CD14-positive monocyte (primary cell): ENCODE data around the gene MIGA2. TPM values are rescaled to one million over a fixed set of nuclear protein-coding genes. Genes with fewer than 3 reads are reported as not detected.

Experiments
- DNase-seq, 3 donors: peaks; one replicate each; pipeline ENCODE4 v3.0.0-alpha.2; 2011 to 2022
- H2AFZ ChIP-seq: 2 replicates; pipeline ENCODE4 v1.6.0; 2012; ENCODE audit warnings: mild to moderate bottlenecking, low read depth, low read length, inconsistent platforms; ENCODE audit not compliant: insufficient read depth, poor library complexity, severe bottlenecking
- H3K27ac ChIP-seq, 2 donors: 1 replicate in 1 of 2; 2 replicates in 1 of 2; pipeline ENCODE4 v1.5.1; 2012 to 2013; ENCODE audit warnings: low read length in 2 of 2, control low read depth in 1 of 2, inconsistent platforms in 1 of 2, low read depth in 1 of 2, mild to moderate bottlenecking in 1 of 2
- H3K27me3 ChIP-seq, 2 donors: one replicate each; pipeline versions ENCODE4 v1.6.0 to v1.6.1; 2011 to 2013; ENCODE audit warnings: low read length in 2 of 2; ENCODE audit not compliant: control insufficient read depth in 2 of 2, insufficient read depth in 2 of 2
- H3K36me3 ChIP-seq, 2 donors: replicated peaks in 1 of 2; 1 replicate in 1 of 2; 2 replicates in 1 of 2; pipeline versions ENCODE4 v1.5.1 to v1.6.1; 2012 to 2013; ENCODE audit warnings: low read length in 2 of 2, control low read depth in 1 of 2, inconsistent platforms in 1 of 2, mild to moderate bottlenecking in 1 of 2; ENCODE audit not compliant: insufficient read depth in 2 of 2, control insufficient read depth in 1 of 2
- H3K4me1 ChIP-seq, 2 donors: 1 replicate in 1 of 2; 2 replicates in 1 of 2; pipeline versions ENCODE4 v1.5.1 to v1.6.1; 2012 to 2013; ENCODE audit warnings: low read length in 2 of 2, control low read depth in 1 of 2, inconsistent platforms in 1 of 2, mild to moderate bottlenecking in 1 of 2, moderate library complexity in 1 of 2; ENCODE audit not compliant: insufficient read depth in 2 of 2, control insufficient read depth in 1 of 2
- H3K4me2 ChIP-seq: replicated peaks from 2 replicates; pipeline ENCODE3; 2012; ENCODE audit warnings: low read length, moderate library complexity, mild to moderate bottlenecking; ENCODE audit not compliant: poor library complexity, severe bottlenecking; ENCODE audit errors: extremely low read depth
- H3K4me3 ChIP-seq, 3 experiments: fragments of 200-600 bp in 1 of 3; sonication (generic) in 1 of 3; replicated peaks in 1 of 3; 1 replicate in 2 of 3; 2 replicates in 1 of 3; pipeline ENCODE4 v1.5.1; 2011 to 2013; ENCODE audit warnings: low read length in 3 of 3, mild to moderate bottlenecking in 3 of 3, control low read depth in 2 of 3, low read depth in 2 of 3, inconsistent platforms in 1 of 3, moderate library complexity in 1 of 3
- H3K79me2 ChIP-seq: 2 replicates; pipeline ENCODE4 v1.6.0; 2012; ENCODE audit warnings: mild to moderate bottlenecking, control low read depth, inconsistent platforms, low read length, moderate library complexity; ENCODE audit not compliant: insufficient read depth
- H3K9ac ChIP-seq: 2 replicates; pipeline ENCODE4 v1.6.0; 2017; ENCODE audit warnings: low read length, mild to moderate bottlenecking; ENCODE audit not compliant: insufficient read depth, poor library complexity, severe bottlenecking
- H3K9me3 ChIP-seq, 2 donors: replicated peaks in 1 of 2; 1 replicate in 1 of 2; 2 replicates in 1 of 2; pipeline versions ENCODE4 v1.5.1 to v1.6.1; 2012 to 2013; ENCODE audit warnings: low read length in 2 of 2, control low read depth in 1 of 2; ENCODE audit not compliant: control insufficient read depth in 1 of 2, insufficient read depth in 1 of 2
- H4K20me1 ChIP-seq: 2 replicates; pipeline ENCODE4 v1.6.0; 2012; ENCODE audit warnings: mild to moderate bottlenecking, low read length, control low read depth, moderate library complexity; ENCODE audit not compliant: insufficient read depth
- H3K27ac Mint-ChIP-seq, 7 donors: one replicate each; pipeline ENCODE4 v1.8.0; 2020; ENCODE audit warnings: mild to moderate bottlenecking in 7 of 7, mixed read lengths in 7 of 7, moderate library complexity in 6 of 7, inconsistent platforms in 2 of 7
- H3K27me3 Mint-ChIP-seq, 3 donors: one replicate each; pipeline ENCODE4 v1.8.0; 2021 to 2022; ENCODE audit warnings: low read depth in 3 of 3, mild to moderate bottlenecking in 3 of 3, mixed read lengths in 3 of 3, moderate library complexity in 3 of 3, inconsistent platforms in 1 of 3
- H3K36me3 Mint-ChIP-seq, 2 donors: one replicate each; pipeline ENCODE4 v1.8.0; 2020; ENCODE audit warnings: mixed read lengths in 2 of 2, inconsistent platforms in 1 of 2, mild to moderate bottlenecking in 1 of 2
- H3K4me1 Mint-ChIP-seq: one replicate; pipeline ENCODE4 v1.8.0; 2020; ENCODE audit warnings: mild to moderate bottlenecking, mixed read lengths
- H3K4me3 Mint-ChIP-seq, 2 donors: one replicate each; pipeline ENCODE4 v1.8.0; 2020; ENCODE audit warnings: mild to moderate bottlenecking in 2 of 2, mixed read lengths in 2 of 2, moderate library complexity in 1 of 2
- H3K9me3 Mint-ChIP-seq, 7 donors: one replicate each; pipeline ENCODE4 v1.8.0; 2020 to 2022; ENCODE audit warnings: mixed read lengths in 7 of 7, mild to moderate bottlenecking in 6 of 7, moderate library complexity in 6 of 7, inconsistent platforms in 2 of 7
- WGBS: methylation state at CpG from one replicate; pipeline ENCODE4 v1.1.5; 2013; ENCODE audit warnings: missing lambda C conversion rate; ENCODE audit not compliant: insufficient coverage; 5-methylcytosine and 5-hydroxymethylcytosine counted together
- intact Hi-C, 2 donors: fragments of 100-400 bp; cut with micrococcal nuclease; formaldehyde crosslinking; loops; one replicate each; pipeline versions ENCODE4 v1.15.0 to v1.15.1; 2023
- polyA plus RNA-seq, 3 donors: library from polyadenylated mRNA; depleted of rRNA in 1 of 3; unstranded in 2 of 3; stranded (reverse) in 1 of 3; fragments of 300-500 nt in 2 of 3; fragments of >200 nt in 1 of 3; fragmentation: Illumina TruSeq in 2 of 3; gene quantifications; 1 replicate in 2 of 3; 2 replicates in 1 of 3; pipeline ENCODE4 v1.2.3, GENCODE V29; 2012 to 2021
- TF ChIP-seq, protein P1 (sequence below): fragments of 200-600 bp; IDR thresholded peaks from one replicate; pipeline ENCODE4 v1.8.0; 2022; ENCODE audit warnings: antibody characterized with exemption, mild to moderate bottlenecking

Gene MIGA2
- polyA plus RNA-seq, 3 donors = 1.9 to 45.4 (median 5.9) TPM

DNA sequence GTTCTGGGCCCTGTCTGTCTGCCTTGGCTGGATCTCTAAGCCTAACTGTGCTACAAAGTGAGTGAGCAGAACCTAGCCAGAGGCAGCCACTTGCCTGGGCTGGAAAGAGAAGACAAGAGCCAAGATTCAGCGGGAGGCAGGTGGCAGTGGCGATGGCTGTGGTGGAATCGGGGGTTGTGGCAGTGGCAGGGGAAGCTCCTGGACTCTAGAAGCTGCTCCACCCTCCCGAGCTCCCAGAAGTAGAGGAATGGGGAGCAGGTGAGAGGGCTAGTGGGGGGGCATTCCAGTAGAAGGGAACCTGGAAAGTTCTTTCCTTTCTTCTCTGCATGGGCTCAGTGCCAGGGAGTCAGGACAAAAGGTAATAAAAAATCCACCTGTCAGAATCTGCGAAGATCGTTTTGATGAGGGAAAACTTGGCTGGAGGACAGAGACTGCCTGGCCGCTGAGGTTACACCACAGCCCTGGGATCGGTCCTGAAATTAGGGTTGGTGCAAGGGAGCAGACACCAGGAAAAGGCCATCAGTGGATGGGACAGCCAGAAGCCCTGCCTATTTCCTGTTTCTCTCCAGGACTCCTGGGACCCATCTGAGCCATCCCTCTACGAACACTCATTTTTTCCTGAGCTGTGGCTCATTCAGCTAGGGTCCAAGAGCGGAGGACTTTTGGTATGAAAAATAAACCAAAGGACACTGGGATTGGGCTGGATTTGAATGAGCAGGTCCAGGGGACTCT is 72.5 kb downstream of the MIGA2 start:
- Mint-ChIP-seq H3K4me1 (peaks cover 37% of the 10 kb centered on the region), H3K9me3 (peaks cover 0 to 3% (median 0%) of the 10 kb centered on the region in 7 donors), H3K36me3 (peaks cover 14 to 21% of the 10 kb centered on the region in 2 donors), H3K27ac (peak overlapping the region in 2 of 7 donors; percentile 26 to 78), H3K4me3 (peak overlapping the region; percentile 71 to 79), H3K27me3 (peaks cover 0 to 4% (median 0%) of the 10 kb centered on the region in 3 donors)
- Histone ChIP-seq H3K4me2 (peak overlapping the region; percentile 100), H2AFZ (no peak overlapping the region), H3K27me3 (no peaks in the 10 kb centered on the region), H4K20me1 (peaks cover under 1% of the 10 kb centered on the region), H3K9ac (no peak overlapping the region), H3K4me1 (peaks cover 38 to 43% of the 10 kb centered on the region in 2 donors), H3K79me2 (peaks cover 40% of the 10 kb centered on the region), H3K4me3 (peak overlapping the region in 1 of 3 experiments; percentile 99), H3K36me3 (peaks cover 12 to 19% of the 10 kb centered on the region in 2 donors), H3K27ac (no peak overlapping the region), H3K9me3 (no peaks in the 10 kb centered on the region)
- DNase-seq = no peak
- WGBS = 84% methylated on average over 8 of the region's 10 CpGs
- intact Hi-C loops = no loop called here
- TF ChIP-seq, protein P1, sequence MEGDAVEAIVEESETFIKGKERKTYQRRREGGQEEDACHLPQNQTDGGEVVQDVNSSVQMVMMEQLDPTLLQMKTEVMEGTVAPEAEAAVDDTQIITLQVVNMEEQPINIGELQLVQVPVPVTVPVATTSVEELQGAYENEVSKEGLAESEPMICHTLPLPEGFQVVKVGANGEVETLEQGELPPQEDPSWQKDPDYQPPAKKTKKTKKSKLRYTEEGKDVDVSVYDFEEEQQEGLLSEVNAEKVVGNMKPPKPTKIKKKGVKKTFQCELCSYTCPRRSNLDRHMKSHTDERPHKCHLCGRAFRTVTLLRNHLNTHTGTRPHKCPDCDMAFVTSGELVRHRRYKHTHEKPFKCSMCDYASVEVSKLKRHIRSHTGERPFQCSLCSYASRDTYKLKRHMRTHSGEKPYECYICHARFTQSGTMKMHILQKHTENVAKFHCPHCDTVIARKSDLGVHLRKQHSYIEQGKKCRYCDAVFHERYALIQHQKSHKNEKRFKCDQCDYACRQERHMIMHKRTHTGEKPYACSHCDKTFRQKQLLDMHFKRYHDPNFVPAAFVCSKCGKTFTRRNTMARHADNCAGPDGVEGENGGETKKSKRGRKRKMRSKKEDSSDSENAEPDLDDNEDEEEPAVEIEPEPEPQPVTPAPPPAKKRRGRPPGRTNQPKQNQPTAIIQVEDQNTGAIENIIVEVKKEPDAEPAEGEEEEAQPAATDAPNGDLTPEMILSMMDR = no peak

DNA sequence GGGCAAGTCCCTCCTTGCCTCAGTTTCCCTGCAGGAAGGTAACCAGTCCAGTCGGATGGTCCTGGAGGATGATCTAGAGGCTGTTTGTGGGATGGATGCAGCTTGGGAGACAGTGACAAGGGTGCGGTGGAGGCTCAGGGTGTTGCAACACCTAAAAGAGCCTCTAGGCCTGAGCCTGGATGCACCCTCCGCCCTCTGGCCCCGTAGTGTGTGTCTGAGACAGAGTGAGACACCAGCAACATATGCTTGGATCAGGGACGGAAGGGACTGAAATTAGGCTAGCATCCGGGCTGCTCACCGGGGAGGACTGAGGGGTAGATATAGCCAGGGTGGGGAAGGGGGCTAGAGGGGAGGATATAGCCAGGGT is 73.1 kb downstream of the MIGA2 start:
- H2AFZ ChIP-seq = peak overlapping the region; percentile 1
- intact Hi-C loops = no loop called here
- peak overlapping the region; percentile 71 to 79 for H3K4me3 Mint-ChIP-seq
- peak overlapping the region in 4 of 7 donors; percentile 26 to 78 (median 42) for H3K27ac Mint-ChIP-seq
- WGBS = 29% methylated on average over 4 of the region's 7 CpGs
- peaks cover 46% of the 10 kb centered on the region for H3K79me2 ChIP-seq
- H4K20me1 ChIP-seq = peaks cover 6% of the 10 kb centered on the region
- peaks cover 44 to 48% of the 10 kb centered on the region in 2 donors for H3K4me1 ChIP-seq
- peaks cover 43% of the 10 kb centered on the region for H3K4me1 Mint-ChIP-seq
- peaks cover 0 to 3% (median 0%) of the 10 kb centered on the region in 7 donors for H3K9me3 Mint-ChIP-seq
- no peaks in the 10 kb centered on the region for H3K27me3 ChIP-seq
- peaks cover 0 to 4% (median 0%) of the 10 kb centered on the region in 3 donors for H3K27me3 Mint-ChIP-seq
- TF ChIP-seq, protein P1 = peak; percentile 11
- H3K9me3 ChIP-seq = no peaks in the 10 kb centered on the region
- H3K27ac ChIP-seq = no peak overlapping the region
- H3K9ac ChIP-seq = no peak overlapping the region
- peaks cover 12 to 19% of the 10 kb centered on the region in 2 donors for H3K36me3 ChIP-seq
- DNase-seq = peak; percentile 38 to 50 (median 47)
- peak overlapping the region in 1 of 3 experiments; percentile 99 for H3K4me3 ChIP-seq
- H3K4me2 ChIP-seq = peak overlapping the region; percentile 100
- peaks cover 14 to 21% of the 10 kb centered on the region in 2 donors for H3K36me3 Mint-ChIP-seq
